ENCODE results near the gene GNG12. TPM values are rescaled to one million over a fixed set of nuclear protein-coding genes. Genes with fewer than 3 reads are reported as not detected.

The GNG12 gene
- polyA plus RNA-seq, 1 donor: 105 TPM

Other genes with a start within 250 kb of the GNG12 start
- 113 TPM for gene GADD45A, start 148.3 kb downstream of the GNG12 start, polyA plus RNA-seq (ENCODE audit: insufficient read length)
- gene DIRAS3, start 217.2 kb upstream of the GNG12 start, polyA plus RNA-seq (ENCODE audit: insufficient read length): 3.1 TPM

Data from left kidney (tissue), 1 donor.